Right lobe of liver (tissue), 6 donors: ENCODE data around the gene MAPKAPK2. TPM values are rescaled to one million over a fixed set of nuclear protein-coding genes. Genes with fewer than 3 reads are reported as not detected.

Experiments used
- ATAC-seq, 4 donors: fragments of 200-7000 bp; cut with Tn5 transposase; one replicate each; pipeline ENCODE4 v1.9.1; 2020; ENCODE audit warnings: mild to moderate bottlenecking in 4 of 4, moderate library complexity in 4 of 4
- DNase-seq, 3 donors: peaks; one replicate each; pipeline ENCODE4 v3.0.0-alpha.2; 2020
- H3K27ac ChIP-seq, 3 donors: fragments of 200-600 bp; one replicate each; pipeline ENCODE4 v1.8.0; 2022
- H3K27me3 ChIP-seq, 2 donors: fragments of 200-600 bp; one replicate each; pipeline ENCODE4 v1.8.0; 2022
- H3K36me3 ChIP-seq, 4 donors: fragments of 200-600 bp; sonication (generic) in 1 of 4; one replicate each; pipeline versions ENCODE4 v1.5.1 to v1.8.0; 2017 to 2022; ENCODE audit warnings: control low read depth in 1 of 4
- H3K4me1 ChIP-seq, 4 donors: fragments of 200-600 bp; sonication (generic) in 1 of 4; one replicate each; pipeline versions ENCODE4 v1.5.1 to v1.8.0; 2017 to 2022; ENCODE audit warnings: control low read depth in 1 of 4
- H3K4me3 ChIP-seq, 3 donors: fragments of 200-600 bp; one replicate each; pipeline ENCODE4 v1.8.0; 2022
- H3K9me3 ChIP-seq, 4 donors: fragments of 200-600 bp; sonication (generic) in 1 of 4; one replicate each; pipeline versions ENCODE4 v1.5.1 to v1.8.0; 2017 to 2022; ENCODE audit warnings: control low read depth in 1 of 4
- POLR2A ChIP-seq: fragments of 450-650 bp; IDR thresholded peaks from one replicate; pipeline ENCODE4 v1.6.1; 2017; ENCODE audit warnings: antibody characterized with exemption, mild to moderate bottlenecking
- WGBS: methylation state at CpG from one replicate; pipeline ENCODE4 v1.1.6; 2018; ENCODE audit warnings: low coverage, low lambda C conversion rate; ENCODE audit not compliant: insufficient coverage; ENCODE audit errors: missing lambda C conversion rate; 5-methylcytosine and 5-hydroxymethylcytosine counted together
- intact Hi-C, 2 donors: fragments of 100-400 bp; cut with DNase I; formaldehyde crosslinking; loops; one replicate each; pipeline versions ENCODE4 v1.11.2 to v1.14.1; 2022
- total RNA-seq, 6 experiments: library from RNA; depleted of rRNA in 2 of 6; stranded (reverse); fragments of >200 nt in 2 of 6; fragmentation: NEBNext Ultra II Directional in 3 of 6; extraction: Animal tissue kit (Norgen Biotek cat#: 25700) in 3 of 6; gene quantifications; one replicate each; pipeline versions ENCODE4 v1.1.0 to v1.2.4, GENCODE V29; 2016 to 2023
- TF ChIP-seq, protein P1 (sequence below), 4 donors: fragments of 200-600 bp in 3 of 4; fragments of 450-650 bp in 1 of 4; IDR thresholded peaks; one replicate each; pipeline versions ENCODE4 v1.5.1 to v1.8.0; 2016 to 2022; ENCODE audit warnings: antibody characterized with exemption in 4 of 4, mild to moderate bottlenecking in 2 of 4
- donor health status: DM: no; HTN: yes; CAD: no.
- donor health status: DM: no; HTN: no; CAD: no.
- donor health status: DM: no; HTN: no; CAD: no.
- donor health status: DM: no; HTN: yes; CAD: no.
- donor health status: DM: no; HTN: yes; CAD: no.

The MAPKAPK2 gene
- total RNA-seq, 6 experiments from 2014 or later = 25.6 to 46.6 (median 34.0) TPM

DNA sequence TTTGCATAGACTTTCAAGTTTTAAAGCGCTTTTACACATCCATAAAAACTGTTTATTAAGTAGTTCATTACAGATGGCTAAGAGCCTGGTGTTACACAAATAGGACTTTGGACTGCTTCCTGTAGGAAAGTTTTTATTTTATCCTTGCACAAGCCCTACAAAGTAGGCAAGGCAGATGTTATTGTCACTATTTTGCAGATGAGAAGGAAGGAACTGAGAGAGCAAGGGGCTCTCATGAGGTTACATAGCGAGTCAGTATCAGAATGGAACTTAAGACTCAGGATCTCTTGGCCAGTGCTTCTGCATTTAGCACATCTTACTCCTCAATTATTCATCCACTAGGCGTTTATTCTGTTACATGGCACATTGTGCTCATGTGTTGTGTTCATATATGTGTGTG is 2.6 kb upstream of the MAPKAPK2 start:
- Histone ChIP-seq H3K27ac (peak overlapping the region in 2 of 3 donors; percentile 28 to 64), H3K4me3 (no peak overlapping the region), H3K27me3 (no peaks in the 10 kb centered on the region), H3K9me3 (no peaks in the 10 kb centered on the region), H3K36me3 (no peaks in the 10 kb centered on the region), H3K4me1 (peaks cover 0 to 23% (median 10%) of the 10 kb centered on the region in 4 donors)
- intact Hi-C loops = no loop called here
- TF ChIP-seq, protein P1, sequence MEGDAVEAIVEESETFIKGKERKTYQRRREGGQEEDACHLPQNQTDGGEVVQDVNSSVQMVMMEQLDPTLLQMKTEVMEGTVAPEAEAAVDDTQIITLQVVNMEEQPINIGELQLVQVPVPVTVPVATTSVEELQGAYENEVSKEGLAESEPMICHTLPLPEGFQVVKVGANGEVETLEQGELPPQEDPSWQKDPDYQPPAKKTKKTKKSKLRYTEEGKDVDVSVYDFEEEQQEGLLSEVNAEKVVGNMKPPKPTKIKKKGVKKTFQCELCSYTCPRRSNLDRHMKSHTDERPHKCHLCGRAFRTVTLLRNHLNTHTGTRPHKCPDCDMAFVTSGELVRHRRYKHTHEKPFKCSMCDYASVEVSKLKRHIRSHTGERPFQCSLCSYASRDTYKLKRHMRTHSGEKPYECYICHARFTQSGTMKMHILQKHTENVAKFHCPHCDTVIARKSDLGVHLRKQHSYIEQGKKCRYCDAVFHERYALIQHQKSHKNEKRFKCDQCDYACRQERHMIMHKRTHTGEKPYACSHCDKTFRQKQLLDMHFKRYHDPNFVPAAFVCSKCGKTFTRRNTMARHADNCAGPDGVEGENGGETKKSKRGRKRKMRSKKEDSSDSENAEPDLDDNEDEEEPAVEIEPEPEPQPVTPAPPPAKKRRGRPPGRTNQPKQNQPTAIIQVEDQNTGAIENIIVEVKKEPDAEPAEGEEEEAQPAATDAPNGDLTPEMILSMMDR (IDR thresholded peaks at IDR 0.05) = no peak
- no peak for TF ChIP-seq POLR2A
- no peak for DNase-seq
- peak; percentile 25 to 55 (median 36) for ATAC-seq
- 23% methylated on average over 3 of the region's 3 CpGs for WGBS

DNA sequence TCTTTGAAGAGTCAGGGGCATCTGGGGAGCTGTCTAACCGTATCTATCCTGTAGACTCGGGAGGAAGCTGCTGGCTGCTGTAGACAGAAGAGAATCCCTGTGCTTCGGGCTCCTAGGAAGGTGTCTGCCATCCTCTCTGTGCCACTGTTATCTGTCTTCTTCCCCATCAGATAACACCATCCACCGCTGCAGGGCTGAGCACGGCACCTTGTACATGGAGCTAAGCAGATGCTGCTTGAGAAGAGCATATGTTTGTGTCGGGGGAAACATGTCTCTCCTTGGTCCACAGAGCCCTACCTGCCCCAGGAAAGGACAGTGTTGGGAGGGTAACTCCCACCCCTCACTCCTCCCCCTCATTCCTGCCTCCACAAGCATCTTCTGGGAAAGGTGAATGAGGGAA is 1.4 kb upstream of the MAPKAPK2 start:
- no peaks in the 10 kb centered on the region for H3K36me3 ChIP-seq
- H3K27ac ChIP-seq = no peak overlapping the region
- ATAC-seq (no peak), DNase-seq (peak in 1 of 3 donors; percentile 42)
- peaks cover 0 to 33% (median 14%) of the 10 kb centered on the region in 4 donors for H3K4me1 ChIP-seq
- 86% methylated on average over 4 of the region's 6 CpGs for WGBS
- TF ChIP-seq POLR2A = no peak
- TF ChIP-seq, protein P1 (IDR thresholded peaks at IDR 0.05) = no peak
- no peak overlapping the region for H3K4me3 ChIP-seq
- H3K9me3 ChIP-seq = no peaks in the 10 kb centered on the region
- intact Hi-C loops = no loop called here
- no peaks in the 10 kb centered on the region for H3K27me3 ChIP-seq

DNA sequence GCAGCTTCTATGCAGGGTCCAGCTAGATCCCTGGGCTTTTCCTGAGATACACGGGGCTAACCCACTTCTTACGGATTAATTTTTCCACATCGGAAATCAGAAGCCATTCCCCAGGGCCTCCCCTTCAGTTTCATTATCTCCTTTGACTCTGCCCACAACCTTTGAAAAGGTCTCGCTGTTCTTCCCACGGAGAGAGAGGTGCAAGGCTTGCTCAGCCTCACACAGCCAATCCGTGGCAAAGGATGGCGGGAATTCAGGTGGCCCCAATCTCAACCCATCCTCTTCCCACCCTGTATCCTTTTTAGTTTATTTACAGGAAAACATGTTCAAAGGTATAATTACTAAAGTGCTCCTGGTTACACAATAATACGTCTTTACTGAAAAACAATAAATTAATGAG is 702 bp upstream of the MAPKAPK2 start:
- intact Hi-C loops = no loop called here
- Histone ChIP-seq H3K4me3 (peak overlapping the region in 2 of 3 donors; percentile 70 to 80), H3K9me3 (no peaks in the 10 kb centered on the region), H3K36me3 (no peaks in the 10 kb centered on the region), H3K4me1 (peaks cover 0 to 40% (median 17%) of the 10 kb centered on the region in 4 donors), H3K27ac (no peak overlapping the region), H3K27me3 (no peaks in the 10 kb centered on the region)
- 51% methylated on average over 8 of the region's 8 CpGs for WGBS
- TF ChIP-seq, protein P1 (IDR thresholded peaks at IDR 0.05) = no peak
- TF ChIP-seq POLR2A = no peak
- no peak for DNase-seq
- no peak for ATAC-seq

DNA sequence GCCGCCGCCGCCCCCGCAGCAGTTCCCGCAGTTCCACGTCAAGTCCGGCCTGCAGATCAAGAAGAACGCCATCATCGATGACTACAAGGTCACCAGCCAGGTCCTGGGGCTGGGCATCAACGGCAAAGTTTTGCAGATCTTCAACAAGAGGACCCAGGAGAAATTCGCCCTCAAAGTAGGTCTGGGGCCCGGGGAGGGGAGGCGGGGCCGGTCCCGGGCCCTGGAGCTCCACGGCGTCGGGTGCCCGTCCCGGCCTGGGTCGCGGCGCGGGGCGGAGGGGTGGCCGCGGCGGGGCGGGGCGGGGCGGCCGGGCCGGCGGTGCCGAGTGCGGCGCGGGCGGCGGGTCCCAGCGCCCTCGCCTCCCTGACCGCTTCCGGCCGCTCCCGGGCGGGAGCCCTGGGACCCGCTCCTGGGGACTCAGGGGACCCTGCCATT is 646 bp downstream of the MAPKAPK2 start:
- ATAC-seq (peak; percentile 26 to 52 (median 48)), DNase-seq (peak in 2 of 3 donors; percentile 42 to 65)
- no peaks in the 10 kb centered on the region for H3K27me3 ChIP-seq
- H3K4me3 ChIP-seq = peak overlapping the region; percentile 69 to 80 (median 70)
- peak overlapping the region; percentile 89 to 97 (median 95) for H3K27ac ChIP-seq
- peaks cover 0 to 52% (median 21%) of the 10 kb centered on the region in 4 donors for H3K4me1 ChIP-seq
- TF ChIP-seq POLR2A = no peak
- intact Hi-C loops = no loop called here
- no peaks in the 10 kb centered on the region for H3K9me3 ChIP-seq
- 0% methylated on average over 7 of the region's 48 CpGs for WGBS
- no peaks in the 10 kb centered on the region for H3K36me3 ChIP-seq

DNA sequence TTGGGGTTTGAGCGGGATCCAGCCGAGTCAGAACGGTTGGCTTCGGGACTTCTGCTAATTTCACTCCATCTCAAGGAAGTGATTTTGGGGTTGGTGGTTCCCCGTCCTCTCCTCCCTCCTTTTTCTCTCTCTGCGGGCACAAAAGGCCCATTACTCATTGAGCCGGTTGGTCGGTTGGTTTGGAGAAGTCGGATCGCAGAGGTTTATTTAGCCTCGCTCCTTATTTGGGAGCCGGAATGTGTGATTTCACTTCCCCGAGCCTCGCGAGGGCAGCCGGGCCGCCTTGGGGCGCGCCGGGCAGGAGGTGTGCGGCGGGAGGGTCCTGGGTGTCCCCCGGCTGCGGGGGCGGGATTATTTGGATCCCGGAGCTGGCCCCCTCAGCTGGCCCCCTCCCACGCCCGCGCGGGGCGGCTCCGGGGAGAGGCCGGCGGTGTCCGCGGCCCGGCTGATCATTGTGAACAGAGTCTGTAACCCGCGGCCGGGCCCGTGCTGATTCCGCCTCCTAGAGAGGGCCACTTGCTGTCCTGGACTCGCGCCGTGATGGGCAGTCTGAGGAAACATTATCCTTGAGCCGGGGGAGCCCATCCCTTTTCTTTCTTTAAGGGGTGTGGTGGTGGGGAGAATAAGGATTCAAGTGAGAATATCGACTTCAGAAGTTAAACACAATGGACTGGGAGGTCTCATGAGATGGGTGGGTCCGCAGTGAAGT is 1.2 kb downstream of the MAPKAPK2 start:
- DNase-seq (peak; percentile 61 to 73 (median 64)), ATAC-seq (peak; percentile 13 to 41 (median 36))
- Histone ChIP-seq H3K4me3 (peak overlapping the region; percentile 69 to 80 (median 70)), H3K27ac (peak overlapping the region; percentile 89 to 97 (median 95)), H3K27me3 (no peaks in the 10 kb centered on the region), H3K9me3 (no peaks in the 10 kb centered on the region), H3K36me3 (no peaks in the 10 kb centered on the region), H3K4me1 (peaks cover 0 to 58% (median 24%) of the 10 kb centered on the region in 4 donors)
- 0% methylated on average over 15 of the region's 48 CpGs for WGBS
- intact Hi-C loops = no loop called here
- peak; percentile 49 for TF ChIP-seq POLR2A
- TF ChIP-seq, protein P1 (IDR thresholded peaks at IDR 0.05) = no peak
